Tibial artery (tissue), 4 donors: Measurements from ENCODE around the gene TMEM266.

Experiments
- DNase-seq, 2 donors: peaks; one replicate each; pipeline ENCODE4 v3.0.0-alpha.2; 2019
- H3K27ac ChIP-seq, 2 donors: fragments of 200-600 bp; sonication (generic) in 1 of 2; 1 replicate in 1 of 2; 2 replicates in 1 of 2; pipeline ENCODE4 v1.5.1; 2018 to 2019; ENCODE audit warnings: mild to moderate bottlenecking in 1 of 2
- H3K27me3 ChIP-seq, 2 donors: fragments of 200-600 bp; sonication (generic) in 1 of 2; one replicate each; pipeline versions ENCODE4 v1.5.1 to v1.6.0; 2016 to 2019
- H3K36me3 ChIP-seq, 3 donors: fragments of 200-600 bp; sonication (generic) in 2 of 3; one replicate each; pipeline ENCODE4 v1.5.1; 2016 to 2019; ENCODE audit warnings: mild to moderate bottlenecking in 2 of 3
- H3K4me1 ChIP-seq, 4 donors: fragments of 200-600 bp; sonication (generic) in 2 of 4; 1 replicate in 3 of 4; 2 replicates in 1 of 4; pipeline ENCODE4 v1.5.1; 2016 to 2019
- H3K4me3 ChIP-seq, 2 donors: fragments of 200-600 bp; sonication (generic) in 1 of 2; 1 replicate in 1 of 2; 2 replicates in 1 of 2; pipeline ENCODE4 v1.5.1; 2018 to 2019; ENCODE audit warnings: mild to moderate bottlenecking in 2 of 2
- H3K9me3 ChIP-seq, 3 donors: fragments of 200-600 bp; sonication (generic) in 1 of 3; one replicate each; pipeline ENCODE4 v1.5.1; 2016 to 2019
- intact Hi-C: fragments of 100-400 bp; cut with DNase I; formaldehyde crosslinking; loops from one replicate; pipeline ENCODE4 v1.15.0; 2023; ENCODE audit warnings: low total_unique reads
- TF ChIP-seq, protein P1 (sequence below), 2 experiments: fragments of 200-600 bp in 1 of 2; fragments of 450-650 bp in 1 of 2; IDR thresholded peaks; one replicate each; pipeline ENCODE4 v1.5.1; 2017 to 2019; ENCODE audit warnings: antibody characterized with exemption in 2 of 2, mild to moderate bottlenecking in 1 of 2, moderate library complexity in 1 of 2

TMEM266 gene

DNA sequence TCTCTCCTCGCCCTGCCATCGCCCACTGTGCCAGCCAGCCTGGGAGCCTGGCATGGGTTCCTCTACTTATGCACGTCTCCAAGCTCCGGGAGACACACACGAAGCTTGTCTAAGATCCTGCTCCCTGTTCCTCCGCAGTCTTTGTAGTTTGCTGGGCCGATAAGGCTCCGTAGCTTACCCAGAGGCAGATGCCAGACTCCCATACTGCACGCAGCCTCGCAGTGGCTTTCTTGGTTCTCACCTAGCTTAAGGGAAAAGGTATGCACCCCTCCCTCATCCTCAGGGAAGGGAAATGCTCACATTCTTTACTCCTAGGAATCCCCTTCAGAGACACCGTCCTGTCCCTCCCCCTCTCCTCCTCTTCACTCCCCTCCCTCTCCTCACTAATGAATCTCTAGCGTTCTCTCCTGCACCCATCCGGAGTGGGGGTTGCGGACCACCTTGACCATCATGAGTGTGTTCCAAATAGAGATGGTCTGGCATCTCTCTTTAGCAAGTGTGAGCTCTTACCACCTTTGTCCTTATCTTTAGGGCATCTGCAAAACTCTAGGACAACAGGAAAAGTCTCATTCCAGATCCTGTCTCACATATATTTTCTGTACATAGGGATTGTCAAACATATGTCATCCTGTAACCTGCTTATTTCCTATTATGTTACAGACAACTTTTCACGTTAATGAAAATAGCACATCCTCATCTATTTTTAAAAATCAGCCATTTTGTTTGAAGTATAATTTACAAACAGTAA is 56.5 kb downstream of the TMEM266 start:
- no peak for DNase-seq
- Histone ChIP-seq H3K9me3 (peaks cover 0 to 2% (median 0%) of the 10 kb centered on the region in 3 donors), H3K27me3 (peaks cover 0 to 20% of the 10 kb centered on the region in 2 donors), H3K4me1 (no peaks in the 10 kb centered on the region), H3K4me3 (no peak overlapping the region), H3K27ac (no peak overlapping the region), H3K36me3 (no peaks in the 10 kb centered on the region)
- intact Hi-C loops: no loop called here
- TF ChIP-seq, protein P1, sequence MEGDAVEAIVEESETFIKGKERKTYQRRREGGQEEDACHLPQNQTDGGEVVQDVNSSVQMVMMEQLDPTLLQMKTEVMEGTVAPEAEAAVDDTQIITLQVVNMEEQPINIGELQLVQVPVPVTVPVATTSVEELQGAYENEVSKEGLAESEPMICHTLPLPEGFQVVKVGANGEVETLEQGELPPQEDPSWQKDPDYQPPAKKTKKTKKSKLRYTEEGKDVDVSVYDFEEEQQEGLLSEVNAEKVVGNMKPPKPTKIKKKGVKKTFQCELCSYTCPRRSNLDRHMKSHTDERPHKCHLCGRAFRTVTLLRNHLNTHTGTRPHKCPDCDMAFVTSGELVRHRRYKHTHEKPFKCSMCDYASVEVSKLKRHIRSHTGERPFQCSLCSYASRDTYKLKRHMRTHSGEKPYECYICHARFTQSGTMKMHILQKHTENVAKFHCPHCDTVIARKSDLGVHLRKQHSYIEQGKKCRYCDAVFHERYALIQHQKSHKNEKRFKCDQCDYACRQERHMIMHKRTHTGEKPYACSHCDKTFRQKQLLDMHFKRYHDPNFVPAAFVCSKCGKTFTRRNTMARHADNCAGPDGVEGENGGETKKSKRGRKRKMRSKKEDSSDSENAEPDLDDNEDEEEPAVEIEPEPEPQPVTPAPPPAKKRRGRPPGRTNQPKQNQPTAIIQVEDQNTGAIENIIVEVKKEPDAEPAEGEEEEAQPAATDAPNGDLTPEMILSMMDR (IDR thresholded peaks at IDR 0.05): no peak

DNA sequence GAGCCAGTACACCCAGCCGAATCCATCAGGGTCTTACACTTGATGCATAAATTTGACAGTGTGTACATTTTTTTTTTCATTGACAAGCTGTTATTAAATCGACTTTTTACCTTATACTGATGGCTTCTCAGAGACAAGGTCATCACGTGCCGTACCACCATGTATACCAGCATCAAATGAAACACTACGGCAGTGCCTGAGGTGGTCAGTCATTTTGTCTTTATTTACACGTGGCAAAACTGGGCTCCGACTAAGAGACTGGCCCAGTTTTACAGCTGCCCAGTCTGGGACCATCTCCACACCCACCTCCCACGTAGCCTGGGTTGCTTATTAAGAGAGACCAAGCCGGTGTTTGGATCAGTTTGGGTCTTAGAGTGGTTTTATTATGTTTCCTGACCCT is 57.4 kb downstream of the TMEM266 start:
- H3K4me1 ChIP-seq: no peaks in the 10 kb centered on the region
- H3K27ac ChIP-seq: no peak overlapping the region
- no peaks in the 10 kb centered on the region for H3K36me3 ChIP-seq
- peaks cover 0 to 20% of the 10 kb centered on the region in 2 donors for H3K27me3 ChIP-seq
- intact Hi-C loops: no loop called here
- DNase-seq: no peak
- H3K4me3 ChIP-seq: no peak overlapping the region
- no peaks in the 10 kb centered on the region for H3K9me3 ChIP-seq
- TF ChIP-seq, protein P1 (IDR thresholded peaks at IDR 0.05): no peak

DNA sequence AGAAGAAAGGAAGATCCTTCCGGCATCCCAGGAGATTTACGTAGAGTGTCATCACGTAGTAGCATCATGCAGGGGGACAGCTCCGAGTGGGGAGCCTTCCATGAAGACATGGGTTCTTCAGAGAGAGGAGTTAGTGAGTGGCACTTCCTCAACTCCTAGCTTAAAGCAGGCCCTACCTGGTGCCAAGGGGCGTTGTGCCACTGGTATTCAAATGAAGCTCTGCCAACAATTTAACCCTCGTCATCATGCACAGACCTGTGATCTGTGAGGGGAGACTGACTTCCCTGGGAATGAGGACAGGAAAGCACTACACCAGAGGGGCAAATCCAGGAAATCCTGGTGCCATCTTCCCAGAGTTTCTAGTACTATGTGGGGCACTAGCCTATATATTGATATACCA is 59.0 kb downstream of the TMEM266 start:
- TF ChIP-seq, protein P1 (IDR thresholded peaks at IDR 0.05): no peak
- DNase-seq: no peak
- H3K27me3 ChIP-seq: peaks cover 0 to 20% of the 10 kb centered on the region in 2 donors
- no peaks in the 10 kb centered on the region for H3K36me3 ChIP-seq
- no peak overlapping the region for H3K4me3 ChIP-seq
- no peak overlapping the region for H3K27ac ChIP-seq
- no peaks in the 10 kb centered on the region for H3K9me3 ChIP-seq
- H3K4me1 ChIP-seq: no peaks in the 10 kb centered on the region
- intact Hi-C loops: no loop called here

DNA sequence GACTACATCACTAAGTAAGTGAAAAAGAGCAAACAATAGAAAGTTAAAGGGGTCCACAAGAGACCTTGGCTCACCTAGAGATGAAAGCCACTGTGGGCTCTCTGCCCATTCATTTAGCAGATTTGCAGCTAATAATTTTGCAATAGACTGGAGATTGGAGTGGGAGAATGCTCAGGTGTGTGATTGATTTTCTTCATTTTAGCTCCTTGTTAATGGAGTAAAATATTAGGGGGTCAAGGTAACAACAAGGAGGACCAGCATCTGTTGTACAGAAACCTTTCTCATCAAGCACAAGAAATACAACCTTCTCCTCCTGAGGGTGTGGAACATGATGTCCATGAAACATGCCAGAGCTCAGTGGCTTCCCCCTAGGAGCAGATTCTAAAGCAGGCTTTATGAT is 63.2 kb downstream of the TMEM266 start:
- intact Hi-C loops: no loop called here
- no peak overlapping the region for H3K27ac ChIP-seq
- H3K4me3 ChIP-seq: no peak overlapping the region
- no peaks in the 10 kb centered on the region for H3K4me1 ChIP-seq
- peaks cover 0 to 18% of the 10 kb centered on the region in 2 donors for H3K27me3 ChIP-seq
- H3K36me3 ChIP-seq: no peaks in the 10 kb centered on the region
- DNase-seq: no peak
- TF ChIP-seq, protein P1 (IDR thresholded peaks at IDR 0.05): no peak
- H3K9me3 ChIP-seq: peaks cover 0 to 4% (median 0%) of the 10 kb centered on the region in 3 donors

DNA sequence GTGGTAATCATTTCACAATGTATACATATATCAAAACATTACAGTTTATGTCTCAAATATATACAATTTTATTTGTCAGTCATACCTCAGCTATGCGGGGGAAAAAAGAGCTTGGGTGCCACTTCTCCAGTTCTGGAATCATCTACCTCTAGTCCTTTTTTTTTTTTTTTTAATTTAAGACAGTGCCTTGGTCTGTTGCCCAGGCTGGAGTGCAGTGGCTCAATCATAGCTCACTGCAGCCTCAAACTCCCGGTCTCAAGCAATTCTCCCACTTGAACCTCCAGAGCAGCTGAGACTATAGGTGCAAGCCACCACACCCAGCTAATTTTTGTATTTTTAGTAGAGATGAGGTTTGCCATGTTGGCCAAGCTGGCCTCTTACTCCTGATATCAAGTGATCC is 67.4 kb downstream of the TMEM266 start:
- intact Hi-C loops: no loop called here
- Histone ChIP-seq H3K36me3 (no peaks in the 10 kb centered on the region), H3K27ac (no peak overlapping the region), H3K27me3 (peaks cover 0 to 28% of the 10 kb centered on the region in 2 donors), H3K9me3 (peaks cover 0 to 4% (median 0%) of the 10 kb centered on the region in 3 donors), H3K4me1 (no peaks in the 10 kb centered on the region), H3K4me3 (no peak overlapping the region)
- DNase-seq: no peak
- TF ChIP-seq, protein P1 (IDR thresholded peaks at IDR 0.05): no peak
